ENCODE results near the gene XBP1.
"Not testable (repeated sequence)": the region's sequence is repeated elsewhere in the genome, so short reads cannot be mapped to it uniquely, and the experiment has no call there.

XBP1 gene

DNA sequence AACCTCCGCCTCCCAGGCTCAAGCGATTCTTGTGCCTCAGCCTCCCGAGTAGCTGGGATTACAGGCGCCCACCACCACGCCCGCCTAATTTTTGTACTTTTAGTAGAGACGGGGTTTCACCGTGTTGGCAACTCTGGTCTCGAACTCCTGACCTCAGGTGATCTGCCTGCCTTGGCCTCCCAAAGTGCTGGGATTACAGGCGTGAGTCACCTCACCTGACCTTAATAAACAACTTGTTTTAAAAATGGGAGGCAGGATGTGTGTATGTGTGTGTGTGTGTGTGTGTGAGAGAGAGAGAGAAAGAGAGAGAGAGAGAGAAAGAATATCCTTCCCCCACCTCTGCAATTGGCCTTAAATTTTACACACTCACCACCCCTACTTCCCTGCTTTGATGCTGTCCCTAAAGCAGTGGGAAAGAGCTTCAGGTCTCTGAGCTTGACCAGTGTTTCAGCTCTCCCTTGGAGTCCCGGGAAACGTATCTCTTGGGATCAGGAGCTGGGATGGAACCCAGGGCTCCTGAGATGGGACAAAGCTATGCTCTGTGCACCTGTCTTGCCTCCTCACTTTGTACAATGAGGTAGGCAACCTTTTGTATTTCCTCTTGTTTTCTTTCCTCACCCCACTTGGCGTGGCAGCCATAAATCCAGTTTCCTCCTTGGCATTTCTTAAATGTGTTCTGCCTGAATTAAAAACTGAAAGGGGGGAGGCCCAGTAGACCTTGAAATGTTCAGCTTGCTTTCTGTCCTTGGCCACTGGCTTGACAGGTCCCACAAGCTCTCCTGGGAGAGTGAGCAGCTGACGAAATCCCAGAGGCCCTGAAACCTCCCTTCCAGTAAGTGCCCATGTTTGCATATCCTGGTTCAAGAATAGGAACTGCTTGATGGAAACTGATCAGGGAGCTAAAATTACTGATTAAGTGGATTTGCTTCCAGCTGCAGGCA, 17.8 kb upstream of the XBP1 start:
- no peak for DNase-seq

DNA sequence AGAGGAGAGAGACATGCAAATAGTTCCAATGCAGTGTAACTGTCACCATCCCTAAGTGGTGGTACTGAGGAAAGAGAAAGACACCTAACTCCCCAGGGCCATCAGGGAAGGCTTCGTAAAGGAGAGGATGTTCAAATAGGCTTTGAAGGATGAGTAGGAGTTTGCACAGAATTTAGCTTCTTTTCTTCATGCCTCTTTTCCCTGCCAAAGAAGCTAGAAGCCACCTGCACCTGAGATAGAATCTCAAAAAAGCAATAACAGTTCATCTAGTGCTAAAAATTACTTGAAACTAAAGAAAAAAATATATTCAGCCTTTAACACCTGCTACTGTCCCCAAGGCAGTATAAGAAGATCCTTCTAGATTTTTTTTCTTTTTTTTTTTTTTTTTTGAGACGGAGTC, 16.7 kb upstream of the XBP1 start:
- no peak for DNase-seq

GRCh38 chr22:28815729-28816128, 15.4 kb upstream of the XBP1 start:
- no peak for DNase-seq

DNA sequence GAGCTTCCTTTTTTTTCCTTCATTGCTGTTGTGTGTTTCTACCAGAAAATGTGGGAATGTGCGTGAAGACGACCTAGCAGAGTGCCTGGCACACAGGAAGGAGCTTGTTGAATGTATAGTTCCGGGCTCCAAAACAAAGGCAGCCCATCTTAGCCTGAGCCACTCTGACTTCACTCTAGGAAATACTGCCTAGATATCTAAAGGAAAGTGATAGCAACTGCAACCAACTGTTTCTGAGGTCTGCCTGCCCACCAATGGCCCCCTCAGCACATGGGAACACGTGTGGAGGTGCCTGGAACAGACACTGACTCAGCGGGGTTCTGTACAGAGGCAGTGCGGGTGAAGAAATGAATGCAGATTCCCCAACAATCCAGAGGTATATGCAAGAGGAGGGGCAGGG, 14.7 kb upstream of the XBP1 start:
- no peak for DNase-seq

- DNase-seq: no peak
These were observed 13.6 kb upstream of the XBP1 start for GRCh38 chr22:28813772-28814518.

- DNase-seq: no peak
These were observed 12.1 kb upstream of the XBP1 start for GRCh38 chr22:28812516-28812915.

- DNase-seq: no peak
These were observed 10.6 kb upstream of the XBP1 start for GRCh38 chr22:28810821-28811491.

DNA sequence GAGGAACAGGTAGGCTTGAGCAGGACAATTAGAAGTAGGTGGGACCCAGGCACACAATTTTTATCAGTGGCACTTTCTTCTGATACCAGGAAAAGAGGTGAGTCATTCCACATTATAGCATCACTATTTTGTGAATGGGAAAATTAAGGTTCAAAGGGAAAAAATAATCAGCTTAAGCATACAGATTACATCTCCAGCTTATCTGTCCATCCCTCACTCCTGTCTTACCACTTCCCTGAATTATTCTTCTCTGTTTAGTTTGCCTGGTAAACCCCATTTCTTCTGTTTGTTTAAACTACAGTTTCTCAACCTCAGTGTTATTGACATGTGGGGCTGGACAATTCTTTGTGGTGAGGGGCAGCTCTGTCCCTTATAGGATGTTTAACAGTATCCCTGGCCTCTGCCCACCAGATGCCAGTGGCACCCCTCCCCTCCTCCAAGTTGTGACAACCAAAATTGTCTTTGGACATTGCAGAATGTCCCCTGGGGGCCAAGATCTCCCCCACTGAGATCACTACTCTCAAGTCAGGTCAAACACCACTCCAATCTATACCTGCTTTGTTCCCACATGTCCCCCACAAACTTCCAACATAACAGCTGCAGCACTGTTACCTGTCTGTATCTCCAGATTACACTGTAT, 8.5 kb upstream of the XBP1 start:
- DNase-seq: no peak

DNA sequence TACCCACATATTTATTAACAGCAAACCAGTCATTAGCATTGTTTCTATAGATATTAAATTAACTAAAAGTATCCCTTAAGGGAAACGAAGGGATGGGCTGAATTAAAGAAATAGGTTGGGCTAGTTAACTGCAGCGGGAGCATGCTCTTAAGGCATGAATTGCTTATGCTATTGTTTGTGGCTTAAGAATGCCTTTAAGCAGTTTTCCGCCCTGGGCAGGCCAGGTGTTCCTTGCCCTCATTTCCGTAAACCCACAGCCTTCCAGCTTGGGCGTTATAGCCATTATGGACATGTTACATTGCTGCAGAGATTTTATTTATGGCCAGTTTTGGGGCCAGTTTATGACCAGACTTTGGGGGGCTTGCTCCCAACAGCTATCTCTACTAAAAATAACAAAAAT, 5.1 kb upstream of the XBP1 start:
- DNase-seq: not testable (repeated sequence)

DNA sequence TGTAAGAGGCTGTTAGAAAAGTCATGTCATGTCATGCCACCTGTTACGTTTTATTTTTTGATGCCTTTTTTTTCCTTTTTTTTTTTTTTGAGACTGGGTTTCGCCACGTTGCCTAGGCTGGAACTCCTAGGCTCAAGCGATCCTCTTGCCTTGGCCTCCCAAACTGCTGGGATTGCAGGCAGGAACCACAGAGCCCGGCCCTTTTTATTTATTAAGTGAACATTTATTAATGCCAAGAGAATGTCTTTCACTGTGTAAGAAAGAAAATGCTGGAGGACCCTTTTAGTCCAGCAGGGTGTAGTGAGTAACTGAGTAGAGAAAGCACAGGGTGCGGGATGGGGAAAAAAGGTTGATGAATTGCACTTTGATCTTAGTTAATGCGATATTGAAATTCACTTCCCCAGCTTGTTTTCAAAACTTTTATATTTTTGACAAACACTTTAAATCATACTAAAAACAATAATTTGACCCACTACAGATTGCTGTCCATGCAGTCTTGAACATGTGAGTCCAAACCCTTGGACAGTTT, 2.3 kb upstream of the XBP1 start:
- DNase-seq: no peak

DNA sequence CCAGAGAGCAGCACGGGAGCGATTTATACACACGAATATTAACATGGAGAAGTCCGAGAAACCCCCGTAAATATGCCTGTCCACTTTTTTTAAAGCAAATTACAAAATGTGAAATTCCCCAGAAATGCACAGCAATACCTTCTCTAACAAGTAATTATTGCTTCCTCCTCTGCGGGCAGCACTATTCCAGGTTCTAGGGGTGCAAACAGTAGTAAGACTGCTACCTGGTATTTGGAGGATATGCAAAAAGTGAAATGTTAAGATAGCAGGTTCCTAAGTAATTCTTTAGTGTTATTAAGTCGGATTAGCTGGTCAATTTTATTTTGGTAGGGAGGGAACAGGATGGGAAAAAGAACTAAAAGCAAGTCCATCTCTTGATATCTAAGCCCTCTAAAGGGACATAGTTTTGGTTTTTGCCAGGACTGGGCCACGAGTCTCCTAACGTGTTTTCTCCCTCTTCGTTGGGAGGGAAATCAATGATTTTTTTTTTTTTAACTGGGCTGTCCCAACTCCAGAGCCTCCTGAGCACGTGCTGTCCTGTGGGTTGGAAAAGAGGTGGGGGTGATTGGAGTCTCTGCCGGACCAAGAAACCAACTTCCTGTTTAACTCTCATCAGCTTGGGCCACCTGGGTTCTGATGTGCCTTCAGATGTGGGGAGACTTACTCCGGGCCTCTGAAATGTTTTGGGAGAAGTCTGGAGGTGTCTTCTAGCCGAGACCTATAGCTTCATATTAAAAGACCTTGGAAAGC, 1.7 kb upstream of the XBP1 start:
- no peak for DNase-seq

- no peak for DNase-seq
These were observed 612 bp downstream of the XBP1 start for GRCh38 chr22:28799606-28800307.

GRCh38 chr22:28798810-28799605, 1.4 kb downstream of the XBP1 start:
- DNase-seq: no peak

GRCh38 chr22:28795932-28796856, 4.2 kb downstream of the XBP1 start:
- DNase-seq: no peak

GRCh38 chr22:28795071-28795693, 5.2 kb downstream of the XBP1 start:
- no peak for DNase-seq

DNA sequence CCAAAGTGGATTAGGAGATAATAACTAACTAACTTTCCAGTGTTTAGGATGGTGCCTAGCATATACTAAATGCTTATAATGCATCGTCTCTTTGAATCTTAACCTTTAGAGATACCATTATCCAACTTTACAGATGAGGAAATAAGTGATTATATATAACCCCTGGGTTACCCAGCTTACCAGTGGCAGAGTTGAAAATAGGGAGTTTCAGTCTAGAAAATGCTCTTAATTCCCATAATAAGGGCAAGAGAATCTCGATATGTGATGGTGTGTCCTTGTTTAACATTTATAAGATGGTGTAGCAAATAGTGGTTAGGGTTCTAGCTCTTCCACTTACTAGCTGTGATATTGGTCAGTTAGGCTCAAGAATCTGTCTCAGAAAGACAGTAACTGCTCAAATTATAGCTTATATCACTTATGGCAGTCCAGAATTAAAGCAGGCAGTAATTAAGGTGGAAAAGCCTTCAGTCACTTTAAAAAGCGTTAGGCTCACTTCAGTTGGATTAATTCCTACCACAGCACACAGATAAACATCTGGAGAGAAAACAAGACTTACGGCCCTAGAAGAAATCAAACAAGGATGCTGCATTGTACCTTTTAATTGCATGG, 6.3 kb downstream of the XBP1 start:
- no peak for DNase-seq

DNA sequence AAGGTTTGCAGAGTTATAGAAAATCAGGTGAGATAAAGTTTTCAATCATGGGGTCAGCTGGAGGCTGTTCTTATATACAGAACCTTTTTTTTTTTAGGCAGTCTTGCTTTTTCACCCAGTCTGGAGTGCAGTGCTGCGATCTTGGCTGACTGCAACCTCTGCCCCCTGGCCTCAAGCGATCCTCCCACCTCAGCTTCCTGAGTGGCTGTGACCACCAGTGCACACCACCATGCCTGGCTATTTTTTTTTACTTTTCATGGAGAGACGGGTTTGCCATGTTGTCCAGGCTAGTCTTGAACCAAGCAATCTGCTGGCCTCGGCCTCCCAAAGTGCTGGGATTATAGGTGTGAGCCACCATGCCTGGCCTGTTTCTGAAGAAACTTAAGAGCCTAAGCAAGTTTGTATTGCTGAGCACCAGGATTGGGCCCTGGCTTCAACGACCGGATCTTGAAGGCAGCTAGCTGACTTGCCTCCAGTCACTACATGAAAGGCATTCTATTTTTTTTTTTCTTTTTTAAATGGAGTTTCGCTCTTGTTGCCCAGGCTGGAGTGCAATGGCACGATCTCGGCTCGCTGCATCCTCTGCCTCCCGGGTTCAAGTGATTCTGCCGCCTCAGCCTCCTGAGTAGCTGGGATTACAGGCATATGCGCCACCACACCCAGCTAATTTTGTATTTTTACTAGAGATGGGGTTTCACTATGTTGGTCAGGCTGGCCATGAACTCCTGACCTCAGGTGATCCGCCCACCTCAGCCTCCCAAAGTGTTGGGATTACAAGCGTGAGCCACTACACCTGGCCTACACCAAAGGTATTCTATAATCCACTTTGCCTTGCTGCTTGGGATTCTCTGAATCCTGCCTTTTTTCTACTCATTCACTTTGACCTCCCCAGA, 7.6 kb downstream of the XBP1 start:
- no peak for DNase-seq

Data from stimulated activated CD4-positive, alpha-beta T cell treated with anti-CD3 and anti-CD28 coated beads, Interleukin-4, amount 100 ng/mL, for 1 hour (primary cell).